HG03558 (cell line): ENCODE results near the gene MALAT1.
"Not testable (repeated sequence)": the region's sequence is repeated elsewhere in the genome, so short reads cannot be mapped to it uniquely, and the experiment has no call there.

Experiments used
- ATAC-seq: cut with Tn5 transposase; IDR thresholded peaks from one replicate; pipeline ENCODE4 v1.9.1; 2021; ENCODE audit warnings: moderate number of reproducible peaks; ENCODE audit not compliant: unreplicated experiment; ENCODE audit errors: extremely low read depth

MALAT1 gene

DNA sequence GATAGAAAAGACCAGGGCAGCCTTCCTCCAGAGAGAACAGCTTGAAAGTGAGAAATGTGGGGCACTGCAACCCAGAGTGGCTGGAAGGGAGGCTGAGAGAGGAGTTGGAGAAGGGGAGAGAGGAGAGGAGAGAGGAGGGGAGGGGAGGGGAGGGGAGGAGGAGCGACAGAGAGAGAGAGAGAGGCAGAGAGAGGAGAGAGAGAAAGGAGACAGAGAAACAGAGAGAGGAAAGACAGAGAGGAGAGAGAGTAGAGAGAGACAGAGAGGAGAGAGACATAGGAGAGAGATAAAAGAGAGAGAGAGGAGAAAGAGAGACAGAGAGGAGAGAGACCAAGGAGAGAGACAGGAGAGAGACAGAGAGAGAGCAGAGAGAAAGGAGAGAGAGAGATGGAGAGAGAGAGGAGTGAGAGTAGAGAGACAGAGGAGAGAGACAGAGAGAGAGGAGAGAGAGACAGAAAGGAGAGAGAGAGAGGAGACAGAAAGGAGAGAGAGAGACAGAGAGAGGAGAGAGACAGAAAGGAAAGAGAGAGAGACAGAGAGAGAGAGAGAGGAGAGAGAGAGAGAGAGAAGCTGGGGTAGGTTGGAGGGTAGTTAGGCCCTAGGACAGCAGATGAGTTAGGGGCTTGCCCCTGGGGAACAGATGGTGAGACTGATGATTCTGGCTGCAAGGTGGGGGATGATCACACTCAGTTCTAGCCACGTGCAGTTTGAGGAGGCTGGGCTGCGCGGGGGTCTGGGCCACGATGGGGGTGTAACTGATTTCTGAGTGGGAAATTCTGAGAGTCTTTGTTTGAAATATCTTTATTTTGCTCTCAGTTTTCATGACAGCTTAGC lies 17.5 kb downstream of the MALAT1 start:
- ATAC-seq: no peak

- ATAC-seq: not testable (repeated sequence)
Observed at GRCh38 chr11:65518941-65519549, 20.2 kb downstream of the MALAT1 start.

GRCh38 chr11:65521777-65522521 lies 23.1 kb downstream of the MALAT1 start:
- not testable (repeated sequence) for ATAC-seq

GRCh38 chr11:65522718-65523630 lies 24.1 kb downstream of the MALAT1 start:
- ATAC-seq: not testable (repeated sequence)

DNA sequence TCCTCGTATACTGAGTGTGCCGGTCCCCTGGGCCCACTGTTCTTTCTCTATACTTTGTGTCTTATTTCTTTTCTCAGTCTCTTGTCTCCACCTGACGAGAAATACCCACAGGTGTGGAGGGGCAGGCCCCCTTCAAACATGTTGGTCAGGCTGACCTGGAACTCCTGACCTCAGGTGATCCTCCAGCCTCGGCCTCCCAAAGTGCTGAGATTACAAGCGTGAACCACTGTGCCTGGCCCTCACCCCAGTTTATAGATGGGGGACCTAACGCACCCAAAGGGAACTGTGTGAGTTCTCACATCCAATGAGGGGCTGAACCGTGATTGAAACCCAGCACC lies 24.8 kb downstream of the MALAT1 start:
- not testable (repeated sequence) for ATAC-seq

GRCh38 chr11:65524014-65524740 lies 25.3 kb downstream of the MALAT1 start:
- ATAC-seq: no peak

DNA sequence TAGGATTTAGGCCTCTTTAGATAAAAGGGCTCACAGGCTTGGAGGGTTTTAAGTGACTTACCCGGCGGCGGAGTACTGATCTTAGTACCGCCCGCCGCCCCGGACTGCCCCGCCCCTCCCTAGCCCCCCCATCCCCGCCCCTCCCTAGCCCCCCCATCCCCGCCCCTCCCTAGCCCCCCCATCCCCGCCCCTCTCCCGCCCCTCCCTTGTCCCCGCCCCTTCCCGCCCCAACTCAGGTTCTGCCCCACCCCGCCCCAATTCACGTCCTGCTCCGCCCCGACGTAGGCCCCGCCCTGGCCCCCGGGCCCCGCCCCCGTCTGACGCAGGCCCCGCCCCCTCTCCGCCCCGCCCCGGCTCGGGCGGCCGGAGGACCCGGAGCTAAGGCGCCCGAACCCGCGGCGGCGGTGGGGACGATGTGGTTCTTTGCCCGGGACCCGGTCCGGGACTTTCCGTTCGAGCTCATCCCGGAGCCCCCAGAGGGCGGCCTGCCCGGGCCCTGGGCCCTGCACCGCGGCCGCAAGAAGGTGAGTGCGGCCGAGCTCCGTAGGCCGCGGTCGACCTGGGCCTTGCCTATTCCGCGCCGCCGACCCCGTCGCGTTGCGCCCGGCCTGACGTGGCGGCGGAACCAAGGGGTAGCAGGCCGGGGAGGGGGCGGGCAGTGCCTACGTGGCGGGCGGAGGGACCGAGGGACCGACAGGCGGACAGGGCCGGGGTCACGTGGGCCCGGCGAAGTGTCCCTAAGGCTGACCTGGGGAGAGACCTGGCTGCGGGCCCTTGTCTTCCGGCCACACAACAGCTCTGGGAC lies 26.1 kb downstream of the MALAT1 start, which contains the start of gene SCYL1:
TSS of gene SCYL1 (plus strand) at position 343 of the 805 bp plus-strand sequence. CDS start at position 414, 71 bp downstream.
- ATAC-seq: no peak

DNA sequence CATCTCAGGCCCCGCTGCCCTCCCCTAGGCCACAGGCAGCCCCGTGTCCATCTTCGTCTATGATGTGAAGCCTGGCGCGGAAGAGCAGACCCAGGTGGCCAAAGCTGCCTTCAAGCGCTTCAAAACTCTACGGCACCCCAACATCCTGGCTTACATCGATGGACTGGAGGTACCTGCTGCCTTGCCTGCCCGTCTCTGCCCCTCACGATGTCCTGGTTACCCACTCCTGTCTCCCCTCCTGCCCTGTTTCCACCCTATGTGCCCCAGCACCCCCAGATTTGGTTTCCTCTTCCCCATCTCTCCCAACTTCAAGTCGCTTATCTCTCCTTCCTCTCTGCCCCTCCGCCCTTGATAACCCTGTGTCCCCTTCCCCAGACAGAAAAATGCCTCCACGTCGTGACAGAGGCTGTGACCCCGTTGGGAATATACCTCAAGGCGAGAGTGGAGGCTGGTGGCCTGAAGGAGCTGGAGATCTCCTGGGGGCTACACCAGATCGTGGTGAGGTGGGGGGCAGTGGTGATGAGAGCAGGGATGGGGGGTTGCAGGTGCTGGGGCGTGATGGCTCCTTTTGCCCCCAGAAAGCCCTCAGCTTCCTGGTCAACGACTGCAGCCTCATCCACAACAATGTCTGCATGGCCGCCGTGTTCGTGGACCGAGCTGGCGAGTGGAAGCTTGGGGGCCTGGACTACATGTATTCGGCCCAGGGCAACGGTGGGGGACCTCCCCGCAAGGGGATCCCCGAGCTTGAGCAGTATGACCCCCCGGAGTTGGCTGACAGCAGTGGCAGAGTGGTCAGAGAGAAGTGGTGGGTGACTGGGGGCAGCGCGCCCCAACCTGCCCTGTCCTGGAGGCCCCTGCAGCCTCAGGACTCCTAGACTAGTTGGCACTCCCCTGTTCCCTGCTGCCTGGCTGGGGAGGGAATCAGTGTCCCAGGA lies 27.0 kb downstream of the MALAT1 start:
- no peak for ATAC-seq

DNA sequence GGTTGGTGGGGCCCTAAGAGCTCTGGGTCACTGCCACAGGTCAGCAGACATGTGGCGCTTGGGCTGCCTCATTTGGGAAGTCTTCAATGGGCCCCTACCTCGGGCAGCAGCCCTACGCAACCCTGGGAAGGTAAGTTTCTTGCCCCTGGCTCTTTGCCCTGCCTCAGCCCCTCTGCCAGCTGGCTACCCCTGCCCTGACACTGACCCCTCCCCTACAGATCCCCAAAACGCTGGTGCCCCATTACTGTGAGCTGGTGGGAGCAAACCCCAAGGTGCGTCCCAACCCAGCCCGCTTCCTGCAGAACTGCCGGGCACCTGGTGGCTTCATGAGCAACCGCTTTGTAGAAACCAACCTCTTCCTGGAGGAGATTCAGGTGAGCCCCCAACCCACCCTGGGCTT lies 27.9 kb downstream of the MALAT1 start:
- ATAC-seq: no peak

- no peak for ATAC-seq
Observed at GRCh38 chr11:65528819-65529350, 30.0 kb downstream of the MALAT1 start.

GRCh38 chr11:65529475-65530156 lies 30.8 kb downstream of the MALAT1 start:
- no peak for ATAC-seq

DNA sequence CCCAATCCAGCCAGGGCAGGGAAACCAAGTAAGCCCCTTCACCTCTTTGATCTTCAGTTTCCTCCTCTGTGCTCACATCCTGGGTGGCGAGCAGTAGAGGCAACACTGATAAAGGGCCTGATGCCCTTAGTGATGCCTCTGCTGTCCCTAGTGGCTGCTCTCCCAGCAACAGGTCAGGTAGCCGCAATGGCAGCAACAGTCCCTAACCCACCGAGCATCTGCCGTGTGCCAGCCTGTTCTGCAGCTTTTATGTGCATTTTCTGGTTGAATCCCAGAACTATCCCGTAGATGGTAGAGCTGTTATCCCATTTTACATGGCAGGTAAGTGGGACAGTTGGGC lies 31.3 kb downstream of the MALAT1 start:
- ATAC-seq: no peak

GRCh38 chr11:65532388-65533064 lies 33.7 kb downstream of the MALAT1 start:
- ATAC-seq: no peak

- ATAC-seq: no peak
Observed at GRCh38 chr11:65535102-65535501, 36.3 kb downstream of the MALAT1 start.

GRCh38 chr11:65536412-65537295 lies 37.8 kb downstream of the MALAT1 start:
- ATAC-seq: no peak

DNA sequence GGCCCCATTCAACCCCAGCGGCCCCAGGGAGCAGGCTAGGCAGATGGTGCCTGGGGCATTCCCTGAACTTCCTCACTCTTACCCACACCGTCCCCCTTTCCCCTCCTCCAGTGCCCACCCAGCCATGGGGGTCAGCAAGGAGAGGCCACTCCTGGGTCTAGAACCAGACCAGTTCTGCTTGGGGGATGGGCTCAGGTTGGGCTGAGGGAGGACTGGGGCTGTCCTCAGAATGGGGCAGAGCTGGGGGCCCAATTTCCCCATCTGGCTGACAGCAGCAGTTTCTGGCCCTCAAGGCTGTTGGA lies 38.4 kb downstream of the MALAT1 start:
- no peak for ATAC-seq
